Heart left ventricle (tissue), 13 donors: ENCODE measurements around the gene BIVM.

ENCODE experiments used
- POLR2A ChIP-seq, 2 donors: fragments of 450-650 bp; IDR thresholded peaks; one replicate each; pipeline ENCODE4 v1.6.1; 2017; ENCODE audit warnings: antibody characterized with exemption in 2 of 2, mild to moderate bottlenecking in 2 of 2, moderate library complexity in 2 of 2
- TF ChIP-seq, protein P1 (sequence below), 12 donors: fragments of 200-600 bp; sonication (generic) in 4 of 12; IDR thresholded peaks; one replicate each; pipeline versions ENCODE4 v1.5.0 to v1.8.0; 2018 to 2022; ENCODE audit warnings: antibody characterized with exemption in 12 of 12, mild to moderate bottlenecking in 5 of 12
- donor health status: ischemic (EF 13 %, LVEDD 7.1; RV severe dilation, severe dysfunction).
- donor health status: DM: no; HTN: yes; CAD: no.
- donor health status: DM: no; HTN: no; CAD: no.
- donor health status: ischemic (EF 25% LVEDD 6.9; RV normal size, moderate dysfunction).
- donor health status: ischemic (EF 25% LVEDD 5.7; RV mildly dilated, moderate dysfunction).
- donor health status: ischemic (EF 35%, LVEDD 5.7; RV mildly dilated, moderate dysfunction).
- donor health status: nonischemic (EF 11% LVEDD 7.7; RV severe dilation, severe dysfunction).
- donor health status: DM: yes; HTN: yes; CAD: no.
- donor health status: PGD.
- donor health status: ischemic (EF 29% LVEDD 5.4; RV normal size, mild dysfunction).
- donor health status: nonischemic (EF 23%, LVEDD 6.1; RV moderate dilation, normal function).

- TF ChIP-seq, protein P1, sequence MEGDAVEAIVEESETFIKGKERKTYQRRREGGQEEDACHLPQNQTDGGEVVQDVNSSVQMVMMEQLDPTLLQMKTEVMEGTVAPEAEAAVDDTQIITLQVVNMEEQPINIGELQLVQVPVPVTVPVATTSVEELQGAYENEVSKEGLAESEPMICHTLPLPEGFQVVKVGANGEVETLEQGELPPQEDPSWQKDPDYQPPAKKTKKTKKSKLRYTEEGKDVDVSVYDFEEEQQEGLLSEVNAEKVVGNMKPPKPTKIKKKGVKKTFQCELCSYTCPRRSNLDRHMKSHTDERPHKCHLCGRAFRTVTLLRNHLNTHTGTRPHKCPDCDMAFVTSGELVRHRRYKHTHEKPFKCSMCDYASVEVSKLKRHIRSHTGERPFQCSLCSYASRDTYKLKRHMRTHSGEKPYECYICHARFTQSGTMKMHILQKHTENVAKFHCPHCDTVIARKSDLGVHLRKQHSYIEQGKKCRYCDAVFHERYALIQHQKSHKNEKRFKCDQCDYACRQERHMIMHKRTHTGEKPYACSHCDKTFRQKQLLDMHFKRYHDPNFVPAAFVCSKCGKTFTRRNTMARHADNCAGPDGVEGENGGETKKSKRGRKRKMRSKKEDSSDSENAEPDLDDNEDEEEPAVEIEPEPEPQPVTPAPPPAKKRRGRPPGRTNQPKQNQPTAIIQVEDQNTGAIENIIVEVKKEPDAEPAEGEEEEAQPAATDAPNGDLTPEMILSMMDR (IDR thresholded peaks at IDR 0.05), result no peak
- TF ChIP-seq POLR2A (IDR thresholded peaks at IDR 0.05), result no peak
Measured at GRCh38 chr13:102757006-102757405, 41.9 kb upstream of the BIVM start.
